Heart left ventricle (tissue), 13 donors: Measurements from ENCODE around the gene MAP2K5.

Experiments used
- POLR2A ChIP-seq, 2 donors: fragments of 450-650 bp; IDR thresholded peaks; one replicate each; pipeline ENCODE4 v1.6.1; 2017; ENCODE audit warnings: antibody characterized with exemption in 2 of 2, mild to moderate bottlenecking in 2 of 2, moderate library complexity in 2 of 2
- TF ChIP-seq, protein P1 (sequence below), 12 donors: fragments of 200-600 bp; sonication (generic) in 4 of 12; IDR thresholded peaks; one replicate each; pipeline versions ENCODE4 v1.5.0 to v1.8.0; 2018 to 2022; ENCODE audit warnings: antibody characterized with exemption in 12 of 12, mild to moderate bottlenecking in 5 of 12
- donor health status: ischemic (EF 13 %, LVEDD 7.1; RV severe dilation, severe dysfunction).
- donor health status: DM: no; HTN: yes; CAD: no.
- donor health status: DM: no; HTN: no; CAD: no.
- donor health status: ischemic (EF 25% LVEDD 6.9; RV normal size, moderate dysfunction).
- donor health status: ischemic (EF 25% LVEDD 5.7; RV mildly dilated, moderate dysfunction).
- donor health status: ischemic (EF 35%, LVEDD 5.7; RV mildly dilated, moderate dysfunction).
- donor health status: nonischemic (EF 11% LVEDD 7.7; RV severe dilation, severe dysfunction).
- donor health status: DM: yes; HTN: yes; CAD: no.
- donor health status: PGD.
- donor health status: ischemic (EF 29% LVEDD 5.4; RV normal size, mild dysfunction).
- donor health status: nonischemic (EF 23%, LVEDD 6.1; RV moderate dilation, normal function).

DNA sequence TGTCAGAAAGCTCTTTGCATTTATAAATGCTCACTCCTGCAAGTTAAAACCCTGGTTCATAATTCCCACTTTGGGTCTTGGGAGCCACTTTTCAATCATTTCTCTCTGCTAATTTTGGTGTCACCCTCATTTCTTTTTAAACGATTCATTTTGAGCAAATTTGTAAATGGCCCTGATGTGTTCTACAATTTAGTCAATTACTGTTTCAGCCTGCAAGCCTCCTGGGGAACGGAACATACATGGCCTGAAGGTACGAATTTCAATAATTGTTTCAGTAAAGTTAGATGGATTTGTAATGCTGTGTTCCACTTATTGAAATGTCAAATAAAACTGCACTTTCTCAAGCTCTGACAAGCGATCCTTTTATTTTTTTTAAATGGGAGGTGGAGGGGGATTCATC, 43.2 kb downstream of the MAP2K5 start:
- TF ChIP-seq, protein P1, sequence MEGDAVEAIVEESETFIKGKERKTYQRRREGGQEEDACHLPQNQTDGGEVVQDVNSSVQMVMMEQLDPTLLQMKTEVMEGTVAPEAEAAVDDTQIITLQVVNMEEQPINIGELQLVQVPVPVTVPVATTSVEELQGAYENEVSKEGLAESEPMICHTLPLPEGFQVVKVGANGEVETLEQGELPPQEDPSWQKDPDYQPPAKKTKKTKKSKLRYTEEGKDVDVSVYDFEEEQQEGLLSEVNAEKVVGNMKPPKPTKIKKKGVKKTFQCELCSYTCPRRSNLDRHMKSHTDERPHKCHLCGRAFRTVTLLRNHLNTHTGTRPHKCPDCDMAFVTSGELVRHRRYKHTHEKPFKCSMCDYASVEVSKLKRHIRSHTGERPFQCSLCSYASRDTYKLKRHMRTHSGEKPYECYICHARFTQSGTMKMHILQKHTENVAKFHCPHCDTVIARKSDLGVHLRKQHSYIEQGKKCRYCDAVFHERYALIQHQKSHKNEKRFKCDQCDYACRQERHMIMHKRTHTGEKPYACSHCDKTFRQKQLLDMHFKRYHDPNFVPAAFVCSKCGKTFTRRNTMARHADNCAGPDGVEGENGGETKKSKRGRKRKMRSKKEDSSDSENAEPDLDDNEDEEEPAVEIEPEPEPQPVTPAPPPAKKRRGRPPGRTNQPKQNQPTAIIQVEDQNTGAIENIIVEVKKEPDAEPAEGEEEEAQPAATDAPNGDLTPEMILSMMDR (IDR thresholded peaks at IDR 0.05): no peak
- TF ChIP-seq POLR2A (IDR thresholded peaks at IDR 0.05): no peak
